Ammon's horn (tissue), 1 donor: ENCODE data around the gene ZNF865.

ENCODE experiments used
- DNase-seq: peaks from one replicate; pipeline ENCODE4 v3.0.0-alpha.2; 2016; ENCODE audit warnings: low spot score

The ZNF865 gene

GRCh38 chr19:55605207-55605636, 225 bp upstream of the ZNF865 start:
- peak; percentile 94 for DNase-seq

GRCh38 chr19:55606471-55606787, 982 bp downstream of the ZNF865 start:
- DNase-seq: no peak

GRCh38 chr19:55606817-55607216, 1.4 kb downstream of the ZNF865 start:
- DNase-seq: no peak

- no peak for DNase-seq
These were observed 3.9 kb downstream of the ZNF865 start for GRCh38 chr19:55609326-55609725.

- no peak for DNase-seq
These were observed 6.0 kb downstream of the ZNF865 start for GRCh38 chr19:55611300-55611982.

- DNase-seq: no peak
These were observed 6.7 kb downstream of the ZNF865 start for GRCh38 chr19:55611983-55612645.

GRCh38 chr19:55613396-55613795, 7.9 kb downstream of the ZNF865 start:
- no peak for DNase-seq

- no peak for DNase-seq
These were observed 8.7 kb downstream of the ZNF865 start for GRCh38 chr19:55613930-55614710.

- DNase-seq: no peak
These were observed 9.5 kb downstream of the ZNF865 start for GRCh38 chr19:55614711-55615542.

- DNase-seq: no peak
These were observed 10.3 kb downstream of the ZNF865 start for GRCh38 chr19:55615543-55616394.

GRCh38 chr19:55616395-55616875, 11.0 kb downstream of the ZNF865 start:
- DNase-seq: no peak

GRCh38 chr19:55617426-55617825, 12.0 kb downstream of the ZNF865 start:
- DNase-seq: no peak

GRCh38 chr19:55618426-55618825, 13.0 kb downstream of the ZNF865 start:
- no peak for DNase-seq

GRCh38 chr19:55619286-55619685, 13.8 kb downstream of the ZNF865 start:
- no peak for DNase-seq

GRCh38 chr19:55620410-55621204, 15.2 kb downstream of the ZNF865 start:
- DNase-seq: no peak

- no peak for DNase-seq
These were observed 15.8 kb downstream of the ZNF865 start for GRCh38 chr19:55621205-55621672.

GRCh38 chr19:55621673-55622231, 16.3 kb downstream of the ZNF865 start:
- no peak for DNase-seq

- DNase-seq: no peak
These were observed 17.0 kb downstream of the ZNF865 start for GRCh38 chr19:55622242-55622969.

- DNase-seq: no peak
These were observed 17.7 kb downstream of the ZNF865 start for GRCh38 chr19:55623130-55623529.
